ENCODE results near the gene SRRD. TPM values are rescaled to one million over a fixed set of nuclear protein-coding genes. Genes with fewer than 3 reads are reported as not detected.

Gene SRRD
- total and polyA plus RNA-seq, 5 donors, result 10.8 to 25.8 (median 22.1) TPM

- Histone ChIP-seq H3K27ac (ENCODE audit: low read length) (no peak overlapping the region), H3K4me1 (ENCODE audit: control insufficient read depth, insufficient read depth, low read length) (peaks cover 4% of the 10 kb centered on the region), H3K9me3 (ENCODE audit: control insufficient read depth, low read length) (no peaks in the 10 kb centered on the region), H3K4me3 (ENCODE audit: low read length) (no peak overlapping the region), H3K27me3 (ENCODE audit: control insufficient read depth, insufficient read depth) (no peaks in the 10 kb centered on the region)
- DNase-seq (no peak), ATAC-seq (no peak)
- intact Hi-C loops (cut with DNase I), result no loop called here
- WGBS, result 75% methylated on average over 4 of the region's 4 CpGs
These were observed 6.9 kb upstream of the SRRD start for GRCh38 chr22:26476705-26477340.

- intact Hi-C loops (cut with DNase I), result no loop called here
- Histone ChIP-seq H3K4me1 (ENCODE audit: control insufficient read depth, insufficient read depth, low read length) (peaks cover 4% of the 10 kb centered on the region), H3K27me3 (ENCODE audit: control insufficient read depth, insufficient read depth) (no peaks in the 10 kb centered on the region), H3K9me3 (ENCODE audit: control insufficient read depth, low read length) (no peaks in the 10 kb centered on the region), H3K27ac (ENCODE audit: low read length) (no peak overlapping the region), H3K4me3 (ENCODE audit: low read length) (no peak overlapping the region)
- 33% methylated on average over 4 of the region's 4 CpGs for whole genome bisulfite sequencing
- no peak for DNase-seq
- ATAC-seq, result no peak
These were observed 6.3 kb upstream of the SRRD start for GRCh38 chr22:26477341-26477731.

- intact Hi-C loops (cut with DNase I), result no loop called here
- H3K4me3 ChIP-seq (ENCODE audit: low read length), result peak overlapping the region; percentile 26
- ATAC-seq, result no peak
- WGBS, result 50% methylated on average over 12 of the region's 12 CpGs
- no peaks in the 10 kb centered on the region for H3K27me3 ChIP-seq (ENCODE audit: control insufficient read depth, insufficient read depth)
- H3K9me3 ChIP-seq (ENCODE audit: control insufficient read depth, low read length), result no peaks in the 10 kb centered on the region
- H3K27ac ChIP-seq (ENCODE audit: low read length), result no peak overlapping the region
- H3K4me1 ChIP-seq (ENCODE audit: control insufficient read depth, insufficient read depth, low read length), result peaks cover 4% of the 10 kb centered on the region
- no peak for DNase-seq
These were observed 4.5 kb upstream of the SRRD start for GRCh38 chr22:26479043-26479791.

GRCh38 chr22:26479792-26480610 is 3.7 kb upstream of the SRRD start:
- intact Hi-C loops (cut with DNase I), result no loop called here
- Histone ChIP-seq H3K27ac (ENCODE audit: low read length) (no peak overlapping the region), H3K27me3 (ENCODE audit: control insufficient read depth, insufficient read depth) (no peaks in the 10 kb centered on the region), H3K4me3 (ENCODE audit: low read length) (peak overlapping the region; percentile 26), H3K4me1 (ENCODE audit: control insufficient read depth, insufficient read depth, low read length) (peaks cover 4% of the 10 kb centered on the region), H3K9me3 (ENCODE audit: control insufficient read depth, low read length) (no peaks in the 10 kb centered on the region)
- DNase-seq (no peak), ATAC-seq (peak in 1 of 2 donors; percentile 19)
- 61% methylated on average over 12 of the region's 12 CpGs for WGBS

GRCh38 chr22:26480611-26480932 is 3.1 kb upstream of the SRRD start:
- ATAC-seq (no peak), DNase-seq (no peak)
- Histone ChIP-seq H3K27ac (ENCODE audit: low read length) (no peak overlapping the region), H3K9me3 (ENCODE audit: control insufficient read depth, low read length) (no peaks in the 10 kb centered on the region), H3K27me3 (ENCODE audit: control insufficient read depth, insufficient read depth) (no peaks in the 10 kb centered on the region), H3K4me3 (ENCODE audit: low read length) (no peak overlapping the region), H3K4me1 (ENCODE audit: control insufficient read depth, insufficient read depth, low read length) (peaks cover 4% of the 10 kb centered on the region)
- 81% methylated on average over 2 of the region's 2 CpGs for WGBS
- intact Hi-C loops (cut with DNase I), result no loop called here

GRCh38 chr22:26481112-26481693 is 2.5 kb upstream of the SRRD start:
- intact Hi-C loops (cut with DNase I), result no loop called here
- 74% methylated on average over 6 of the region's 6 CpGs for WGBS
- Histone ChIP-seq H3K4me1 (ENCODE audit: control insufficient read depth, insufficient read depth, low read length) (peaks cover 4% of the 10 kb centered on the region), H3K27me3 (ENCODE audit: control insufficient read depth, insufficient read depth) (no peaks in the 10 kb centered on the region), H3K27ac (ENCODE audit: low read length) (no peak overlapping the region), H3K4me3 (ENCODE audit: low read length) (no peak overlapping the region), H3K9me3 (ENCODE audit: control insufficient read depth, low read length) (no peaks in the 10 kb centered on the region)
- no peak for ATAC-seq
- DNase-seq, result no peak

- intact Hi-C loops (cut with DNase I), result no loop called here
- H3K4me3 ChIP-seq (ENCODE audit: low read length), result no peak overlapping the region
These were observed 2.0 kb upstream of the SRRD start for GRCh38 chr22:26481694-26482093.

GRCh38 chr22:26482161-26482560 is 1.5 kb upstream of the SRRD start:
- DNase-seq (no peak), ATAC-seq (no peak)
- Histone ChIP-seq H3K27ac (ENCODE audit: low read length) (no peak overlapping the region), H3K4me1 (ENCODE audit: control insufficient read depth, insufficient read depth, low read length) (peaks cover 4% of the 10 kb centered on the region), H3K9me3 (ENCODE audit: control insufficient read depth, low read length) (no peaks in the 10 kb centered on the region), H3K4me3 (ENCODE audit: low read length) (no peak overlapping the region), H3K27me3 (ENCODE audit: control insufficient read depth, insufficient read depth) (no peaks in the 10 kb centered on the region)
- intact Hi-C loops (cut with DNase I), result no loop called here
- 46% methylated on average over 5 of the region's 5 CpGs for WGBS

More at GRCh38 chr22:26481694-26482093, 2.0 kb upstream of the SRRD start:
- ATAC-seq (no peak), DNase-seq (no peak)
- 73% methylated on average over 4 of the region's 4 CpGs for WGBS
- no peak overlapping the region for H3K27ac ChIP-seq (ENCODE audit: low read length)
- H3K9me3 ChIP-seq (ENCODE audit: control insufficient read depth, low read length), result no peaks in the 10 kb centered on the region
- peaks cover 4% of the 10 kb centered on the region for H3K4me1 ChIP-seq (ENCODE audit: control insufficient read depth, insufficient read depth, low read length)
- no peaks in the 10 kb centered on the region for H3K27me3 ChIP-seq (ENCODE audit: control insufficient read depth, insufficient read depth)

- 6% methylated on average over 7 of the region's 7 CpGs for WGBS
- intact Hi-C loops (cut with DNase I), result no loop called here
- DNase-seq, result no peak
- H3K27me3 ChIP-seq (ENCODE audit: control insufficient read depth, insufficient read depth), result no peaks in the 10 kb centered on the region
- peaks cover 4% of the 10 kb centered on the region for H3K4me1 ChIP-seq (ENCODE audit: control insufficient read depth, insufficient read depth, low read length)
- H3K4me3 ChIP-seq (ENCODE audit: low read length), result peak overlapping the region; percentile 79
- no peaks in the 10 kb centered on the region for H3K9me3 ChIP-seq (ENCODE audit: control insufficient read depth, low read length)
- H3K27ac ChIP-seq (ENCODE audit: low read length), result peak overlapping the region; percentile 85
- peak in 1 of 2 donors; percentile 25 for ATAC-seq
These were observed 636 bp upstream of the SRRD start for GRCh38 chr22:26483043-26483438.

GRCh38 chr22:26484360-26484706 is 656 bp downstream of the SRRD start:
- DNase-seq (no peak), ATAC-seq (no peak)
- intact Hi-C loops (cut with DNase I), result no loop called here
- peaks cover 4% of the 10 kb centered on the region for H3K4me1 ChIP-seq (ENCODE audit: control insufficient read depth, insufficient read depth, low read length)
- WGBS, result 7% methylated on average over 6 of the region's 6 CpGs
- H3K4me3 ChIP-seq (ENCODE audit: low read length), result peak overlapping the region; percentile 79
- no peaks in the 10 kb centered on the region for H3K27me3 ChIP-seq (ENCODE audit: control insufficient read depth, insufficient read depth)
- no peaks in the 10 kb centered on the region for H3K9me3 ChIP-seq (ENCODE audit: control insufficient read depth, low read length)
- H3K27ac ChIP-seq (ENCODE audit: low read length), result no peak overlapping the region

- no peak for DNase-seq
- intact Hi-C loops (cut with DNase I), result no loop called here
- no peaks in the 10 kb centered on the region for H3K27me3 ChIP-seq (ENCODE audit: control insufficient read depth, insufficient read depth)
- 59% methylated on average over 7 of the region's 7 CpGs for WGBS
- H3K27ac ChIP-seq (ENCODE audit: low read length), result no peak overlapping the region
- no peak for ATAC-seq
- no peaks in the 10 kb centered on the region for H3K9me3 ChIP-seq (ENCODE audit: control insufficient read depth, low read length)
- H3K4me3 ChIP-seq (ENCODE audit: low read length), result no peak overlapping the region
- H3K4me1 ChIP-seq (ENCODE audit: control insufficient read depth, insufficient read depth, low read length), result peaks cover 4% of the 10 kb centered on the region
These were observed 1.3 kb downstream of the SRRD start for GRCh38 chr22:26485013-26485412.
